OCI-LY3 (cell line): ENCODE data around the gene PTPN1.

Experiments used
- H2AFZ ChIP-seq: fragments of 200-600, 300-600 bp; shearing (Covaris generic); 2 replicates; pipeline ENCODE4 v1.6.0; 2014; ENCODE audit warnings: antibody characterized with exemption, low read depth, low read length
- H3K27ac ChIP-seq: fragments of 200-600, 300-600 bp; sonication (generic); 2 replicates; pipeline ENCODE4 v1.5.1; 2014; ENCODE audit warnings: mild to moderate bottlenecking, low read length, moderate library complexity, mixed read lengths
- H3K27me3 ChIP-seq: fragments of 200-600, 300-600 bp; sonication (generic); 2 replicates; pipeline ENCODE4 v1.6.1; 2014; ENCODE audit warnings: low read depth, low read length, mixed read lengths
- H3K36me3 ChIP-seq: fragments of 200-600, 300-600 bp; sonication (generic); replicated peaks from 2 replicates; pipeline ENCODE3; 2014; ENCODE audit warnings: low read depth, low read length, mixed read lengths
- H3K4me1 ChIP-seq: fragments of 300-600, 200-600 bp; sonication (generic); 2 replicates; pipeline ENCODE4 v1.6.1; 2014; ENCODE audit warnings: low read length, mixed read lengths
- H3K4me2 ChIP-seq: fragments of 200-600, 300-600 bp; sonication (generic); 2 replicates; pipeline ENCODE4 v1.6.1; 2014; ENCODE audit warnings: low read length, mixed read lengths
- H3K4me3 ChIP-seq: fragments of 300-600, 200-600 bp; sonication (generic); 2 replicates; pipeline ENCODE4 v1.5.1; 2014; ENCODE audit warnings: antibody characterized with exemption, mild to moderate bottlenecking, low read length, moderate library complexity
- H3K79me2 ChIP-seq: fragments of 300-600, 200-600 bp; shearing (Covaris generic); 2 replicates; pipeline ENCODE4 v1.6.1; 2014; ENCODE audit warnings: mild to moderate bottlenecking, low read length, mixed read lengths
- H3K9ac ChIP-seq: fragments of 300-600, 200-600 bp; shearing (Covaris generic); 2 replicates; pipeline ENCODE4 v1.6.0; 2014; ENCODE audit warnings: mild to moderate bottlenecking, low read length, moderate library complexity
- H3K9me3 ChIP-seq: fragments of 200-600, 300-600 bp; shearing (Covaris generic); 2 replicates; pipeline ENCODE4 v1.6.1; 2014; ENCODE audit warnings: low read length, mixed read lengths; ENCODE audit not compliant: insufficient read depth
- H4K20me1 ChIP-seq: fragments of 200-600, 300-600 bp; sonication (generic); 2 replicates; pipeline ENCODE4 v1.6.1; 2016; ENCODE audit warnings: low read length, mixed read lengths; ENCODE audit not compliant: insufficient read depth
- EZH2phosphoT487 ChIP-seq: fragments of 200-600 bp; shearing (Covaris generic); IDR thresholded peaks from 2 replicates; pipeline ENCODE4 v1.6.1; 2018; ENCODE audit warnings: antibody characterized with exemption, mixed run types, low read depth
- TF ChIP-seq, protein P1 (sequence below): fragments of 200-600, 300-600 bp; sonication (generic); IDR thresholded peaks from 2 replicates; pipeline ENCODE4 v1.5.1; 2014; ENCODE audit warnings: antibody characterized with exemption, low read length, low read depth

Gene PTPN1

DNA sequence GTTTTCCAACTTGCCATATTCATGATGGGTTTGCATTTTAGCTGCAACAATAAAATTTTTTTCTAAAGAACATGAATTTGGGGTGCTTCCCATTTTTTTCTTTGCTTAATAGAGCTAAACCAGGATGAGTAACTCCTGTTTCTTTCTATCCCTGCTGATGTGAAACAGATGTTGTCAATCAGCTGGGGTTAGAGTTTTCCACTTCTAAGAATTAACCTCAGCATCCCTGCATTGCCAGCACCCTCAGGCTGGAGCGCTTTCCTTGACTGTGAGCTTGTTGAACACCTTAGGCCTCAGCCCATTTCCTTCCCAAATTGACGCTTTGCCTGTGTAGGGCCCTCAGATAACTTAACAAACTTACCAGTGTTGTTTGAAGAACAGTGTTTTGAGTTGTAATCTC lies 74.5 kb downstream of the PTPN1 start:
- peaks cover 21% of the 10 kb centered on the region for H3K4me1 ChIP-seq
- peaks cover 53% of the 10 kb centered on the region for H4K20me1 ChIP-seq
- no peak overlapping the region for H3K4me2 ChIP-seq
- H2AFZ ChIP-seq: no peak overlapping the region
- no peaks in the 10 kb centered on the region for H3K9me3 ChIP-seq
- no peak overlapping the region for H3K9ac ChIP-seq
- H3K27me3 ChIP-seq: no peaks in the 10 kb centered on the region
- H3K4me3 ChIP-seq: no peak overlapping the region
- no peak overlapping the region for H3K27ac ChIP-seq
- H3K36me3 ChIP-seq: peaks cover 89% of the 10 kb centered on the region
- peaks cover 36% of the 10 kb centered on the region for H3K79me2 ChIP-seq
- TF ChIP-seq EZH2phosphoT487: no peak
- TF ChIP-seq, protein P1, sequence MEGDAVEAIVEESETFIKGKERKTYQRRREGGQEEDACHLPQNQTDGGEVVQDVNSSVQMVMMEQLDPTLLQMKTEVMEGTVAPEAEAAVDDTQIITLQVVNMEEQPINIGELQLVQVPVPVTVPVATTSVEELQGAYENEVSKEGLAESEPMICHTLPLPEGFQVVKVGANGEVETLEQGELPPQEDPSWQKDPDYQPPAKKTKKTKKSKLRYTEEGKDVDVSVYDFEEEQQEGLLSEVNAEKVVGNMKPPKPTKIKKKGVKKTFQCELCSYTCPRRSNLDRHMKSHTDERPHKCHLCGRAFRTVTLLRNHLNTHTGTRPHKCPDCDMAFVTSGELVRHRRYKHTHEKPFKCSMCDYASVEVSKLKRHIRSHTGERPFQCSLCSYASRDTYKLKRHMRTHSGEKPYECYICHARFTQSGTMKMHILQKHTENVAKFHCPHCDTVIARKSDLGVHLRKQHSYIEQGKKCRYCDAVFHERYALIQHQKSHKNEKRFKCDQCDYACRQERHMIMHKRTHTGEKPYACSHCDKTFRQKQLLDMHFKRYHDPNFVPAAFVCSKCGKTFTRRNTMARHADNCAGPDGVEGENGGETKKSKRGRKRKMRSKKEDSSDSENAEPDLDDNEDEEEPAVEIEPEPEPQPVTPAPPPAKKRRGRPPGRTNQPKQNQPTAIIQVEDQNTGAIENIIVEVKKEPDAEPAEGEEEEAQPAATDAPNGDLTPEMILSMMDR: no peak

DNA sequence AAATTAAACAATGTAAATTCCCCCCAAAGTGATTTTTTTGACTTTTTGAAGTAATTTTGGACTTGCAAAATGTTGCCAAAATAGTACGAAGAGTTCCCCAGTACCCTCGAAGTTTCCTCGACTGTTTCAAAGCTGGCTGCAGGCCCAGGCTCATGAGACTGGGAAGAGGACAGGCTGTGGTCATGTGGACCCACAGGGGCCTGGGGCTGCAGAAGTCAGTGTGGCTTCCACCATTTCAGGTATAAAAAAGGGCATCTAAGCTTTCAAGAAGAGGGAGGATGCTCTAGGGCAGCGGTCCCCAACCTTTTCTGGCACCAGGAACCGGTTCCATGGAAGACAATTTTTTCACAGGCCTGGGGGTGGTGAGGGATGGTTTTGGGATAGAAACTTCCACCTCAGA lies 75.0 kb downstream of the PTPN1 start:
- Histone ChIP-seq H3K79me2 (peaks cover 31% of the 10 kb centered on the region), H3K4me3 (no peak overlapping the region), H3K27ac (no peak overlapping the region), H3K9ac (no peak overlapping the region), H3K9me3 (no peaks in the 10 kb centered on the region), H4K20me1 (peaks cover 48% of the 10 kb centered on the region), H3K36me3 (peaks cover 89% of the 10 kb centered on the region), H2AFZ (no peak overlapping the region), H3K4me1 (peaks cover 21% of the 10 kb centered on the region), H3K4me2 (no peak overlapping the region), H3K27me3 (no peaks in the 10 kb centered on the region)
- TF ChIP-seq EZH2phosphoT487: no peak
- TF ChIP-seq, protein P1: no peak

DNA sequence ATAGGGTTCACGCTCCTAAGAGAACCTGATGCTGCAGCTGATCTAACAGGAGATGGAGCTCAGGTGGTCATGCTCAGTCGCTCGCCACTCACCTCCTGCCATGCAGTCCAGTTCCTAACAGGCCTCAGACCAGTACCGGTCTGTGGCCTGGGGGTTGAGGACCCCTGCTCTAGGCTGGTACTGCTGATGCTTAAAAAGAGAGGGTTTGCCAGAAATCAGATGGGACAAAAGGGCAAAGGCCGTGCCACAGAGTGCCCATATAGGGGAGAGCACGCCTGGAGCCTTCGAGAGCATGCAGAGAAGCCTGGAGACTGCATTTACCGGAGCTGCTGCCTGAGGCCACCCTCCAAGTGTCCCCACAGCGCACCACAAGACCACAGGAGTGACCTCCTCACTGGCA lies 75.5 kb downstream of the PTPN1 start:
- no peaks in the 10 kb centered on the region for H3K27me3 ChIP-seq
- no peak overlapping the region for H2AFZ ChIP-seq
- H3K4me1 ChIP-seq: peaks cover 21% of the 10 kb centered on the region
- no peak overlapping the region for H3K9ac ChIP-seq
- H3K9me3 ChIP-seq: no peaks in the 10 kb centered on the region
- peaks cover 88% of the 10 kb centered on the region for H3K36me3 ChIP-seq
- TF ChIP-seq, protein P1: no peak
- no peak for TF ChIP-seq EZH2phosphoT487
- H3K79me2 ChIP-seq: peaks cover 26% of the 10 kb centered on the region
- H3K4me2 ChIP-seq: no peak overlapping the region
- H4K20me1 ChIP-seq: peaks cover 43% of the 10 kb centered on the region
- no peak overlapping the region for H3K4me3 ChIP-seq
- no peak overlapping the region for H3K27ac ChIP-seq

DNA sequence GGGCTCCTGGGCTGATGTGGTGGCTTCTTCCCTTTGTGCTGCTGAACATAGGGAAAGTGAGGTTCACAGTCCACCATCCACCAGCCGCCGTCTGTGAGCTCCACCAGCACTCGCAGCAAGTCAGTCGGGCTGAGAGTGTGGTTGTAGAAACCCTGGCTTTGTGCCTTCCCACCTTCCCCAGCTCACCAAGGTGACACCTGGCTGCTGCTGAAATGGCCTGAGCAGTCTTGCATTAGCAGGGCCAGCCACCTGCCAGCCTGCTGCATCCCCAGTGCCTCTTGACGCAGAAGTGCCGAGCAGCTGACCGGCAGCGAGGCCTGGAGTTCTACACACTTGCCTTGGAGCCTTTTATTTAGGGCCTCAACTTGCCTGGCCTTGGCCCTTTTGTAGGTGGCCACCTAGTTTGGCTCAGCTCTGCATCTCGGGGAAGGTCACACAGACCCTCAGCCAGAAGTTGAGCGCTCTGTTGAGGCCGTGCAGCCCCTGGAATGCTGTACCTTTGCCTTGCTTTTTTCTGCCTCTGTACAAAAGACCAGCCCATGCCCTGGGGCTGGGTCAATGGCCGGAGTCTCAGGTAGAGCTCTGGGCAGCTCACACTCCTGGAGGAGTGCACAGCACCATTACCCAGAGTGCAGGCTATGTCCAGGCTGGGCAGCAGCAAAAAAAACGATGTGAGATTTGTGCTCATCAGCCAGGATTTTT lies 76.5 kb downstream of the PTPN1 start:
- TF ChIP-seq, protein P1: no peak
- no peak for TF ChIP-seq EZH2phosphoT487
- Histone ChIP-seq H3K27ac (no peak overlapping the region), H4K20me1 (peaks cover 37% of the 10 kb centered on the region), H3K9me3 (no peaks in the 10 kb centered on the region), H3K36me3 (peaks cover 84% of the 10 kb centered on the region), H3K4me2 (no peak overlapping the region), H2AFZ (no peak overlapping the region), H3K4me3 (no peak overlapping the region), H3K27me3 (no peaks in the 10 kb centered on the region), H3K4me1 (peaks cover 11% of the 10 kb centered on the region), H3K79me2 (peaks cover 18% of the 10 kb centered on the region), H3K9ac (no peak overlapping the region)
